Activated CD4-positive, alpha-beta memory T cell treated with anti-CD3 and anti-CD28 coated beads for 36 hours (primary cell): ENCODE measurements around the gene MAP4. TPM values are rescaled to one million over a fixed set of nuclear protein-coding genes. Genes with fewer than 3 reads are reported as not detected.

Experiments used
- CTCF ChIA-PET: fragments of 350-600 bp; sonication (Branson Sonifier 250); formaldehyde crosslinking; loops from one replicate; lab custom pipeline; 2021; ENCODE audit warnings: antibody characterized with exemption, inconsistent platforms; lab: Charles Lee
- POLR2A ChIA-PET: fragments of 350-600 bp; sonication (Branson Sonifier 250); formaldehyde crosslinking; loops from one replicate; lab custom pipeline; 2021; ENCODE audit warnings: antibody characterized with exemption; lab: Charles Lee
- DNase-seq: peaks from one replicate; pipeline ENCODE4 v3.0.0-alpha.2; 2020
- H3K27ac Mint-ChIP-seq: one replicate; pipeline ENCODE4 v1.8.0; 2021; ENCODE audit warnings: mixed read lengths
- H3K27me3 Mint-ChIP-seq: one replicate; pipeline ENCODE4 v1.8.0; 2021; ENCODE audit warnings: mixed read lengths
- H3K36me3 Mint-ChIP-seq: one replicate; pipeline ENCODE4 v1.8.0; 2021; ENCODE audit warnings: mixed read lengths
- H3K4me1 Mint-ChIP-seq: one replicate; pipeline ENCODE4 v1.8.0; 2021; ENCODE audit warnings: low read depth, mixed read lengths
- H3K4me3 Mint-ChIP-seq: one replicate; pipeline ENCODE4 v1.8.0; 2021; ENCODE audit warnings: mild to moderate bottlenecking, mixed read lengths
- H3K9me3 Mint-ChIP-seq: one replicate; pipeline ENCODE4 v1.8.0; 2021; ENCODE audit warnings: mixed read lengths
- intact Hi-C: fragments of 100-400 bp; cut with micrococcal nuclease; formaldehyde crosslinking; loops from one replicate; pipeline ENCODE4 v1.15.1; 2023
- total RNA-seq, 2 experiments: library from RNA; stranded (reverse); gene quantifications; one replicate each; pipeline ENCODE4 v1.2.3, GENCODE V29; 2021

The MAP4 gene
- total RNA-seq, 2 experiments from 2014 or later, result 114 to 116 TPM

DNA sequence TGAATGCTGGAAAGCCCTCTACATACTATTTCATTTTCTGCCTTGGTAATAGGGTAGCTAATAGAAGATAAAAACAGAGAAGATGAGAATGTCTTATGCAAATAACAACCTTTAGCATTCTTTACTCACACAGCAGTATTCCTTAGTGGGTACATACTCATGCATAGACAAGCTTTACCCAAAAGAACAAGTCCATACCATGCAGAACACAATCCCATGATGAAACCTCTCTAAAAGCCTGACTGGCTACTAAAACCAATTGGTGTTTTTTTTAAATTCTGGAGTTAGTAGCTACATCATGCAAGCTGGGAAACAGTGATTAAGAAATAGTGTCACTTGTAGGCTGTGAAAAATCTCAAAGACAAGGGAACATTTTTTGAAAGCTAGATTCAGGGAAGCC, 108.4 kb downstream of the MAP4 start:
- CTCF ChIA-PET, result interaction anchor here (0.6 to 1.3 kb wide), 2 partner anchors 82 to 605 kb away, joined by 3 to 4 read pairs; no protein-coding TSS in a partner anchor

GRCh38 chr3:47902746-47903145, 113.5 kb downstream of the MAP4 start:
- peaks cover 9% of the 10 kb centered on the region for H3K36me3 Mint-ChIP-seq
- ChIA-PET CTCF (interaction anchor here (0.6 to 0.8 kb wide), 2 partner anchors 35 to 249 kb away, joined by 3 to 5 read pairs; no protein-coding TSS in a partner anchor), POLR2A (no interaction called here)
- H3K4me1 Mint-ChIP-seq, result peaks cover 3% of the 10 kb centered on the region
- no peak overlapping the region for H3K4me3 Mint-ChIP-seq
- no peaks in the 10 kb centered on the region for H3K9me3 Mint-ChIP-seq
- H3K27ac Mint-ChIP-seq, result no peak overlapping the region
- H3K27me3 Mint-ChIP-seq, result no peaks in the 10 kb centered on the region
- DNase-seq, result no peak
- intact Hi-C loops, result no loop called here

More for the DNA sequence above, 108.4 kb downstream of the MAP4 start:
- Mint-ChIP-seq H3K9me3 (no peaks in the 10 kb centered on the region), H3K36me3 (peaks cover 44% of the 10 kb centered on the region), H3K4me3 (no peak overlapping the region), H3K4me1 (peaks cover 4% of the 10 kb centered on the region), H3K27me3 (no peaks in the 10 kb centered on the region), H3K27ac (no peak overlapping the region)
- POLR2A ChIA-PET, result no interaction called here
- DNase-seq, result no peak
- intact Hi-C loops, result no loop called here

DNA sequence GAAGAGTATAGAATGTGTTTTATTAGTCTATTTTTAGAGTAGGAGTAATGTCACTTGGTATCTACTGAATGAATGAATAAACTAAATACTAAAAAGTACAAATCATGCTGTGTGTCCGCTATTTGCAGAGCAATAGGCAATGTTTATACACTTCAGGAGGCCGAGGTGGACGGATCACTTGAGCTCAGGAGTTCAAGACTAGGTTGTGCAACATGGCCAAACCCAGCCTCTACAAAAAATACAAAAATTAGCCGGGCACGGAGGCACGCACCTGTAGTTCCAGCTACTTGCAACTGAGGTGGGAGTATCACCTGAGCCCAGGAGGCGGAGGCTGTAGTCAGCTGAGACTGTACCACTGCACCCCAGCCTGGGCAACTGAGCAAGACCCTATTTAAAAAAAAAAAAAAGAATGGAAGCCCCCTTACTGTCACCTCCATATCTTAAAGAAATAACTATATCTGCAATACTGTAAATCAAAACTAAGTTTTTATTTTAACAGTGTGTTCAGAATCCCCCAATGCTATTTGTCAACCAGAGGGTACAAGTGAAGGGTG, 114.9 kb downstream of the MAP4 start:
- no peak overlapping the region for H3K27ac Mint-ChIP-seq
- intact Hi-C loops, result no loop called here
- H3K4me3 Mint-ChIP-seq, result no peak overlapping the region
- no peak for DNase-seq
- ChIA-PET POLR2A (no interaction called here), CTCF (no interaction called here)
- H3K27me3 Mint-ChIP-seq, result no peaks in the 10 kb centered on the region
- peaks cover 3% of the 10 kb centered on the region for H3K4me1 Mint-ChIP-seq
- peaks cover 9% of the 10 kb centered on the region for H3K36me3 Mint-ChIP-seq
- H3K9me3 Mint-ChIP-seq, result no peaks in the 10 kb centered on the region

GRCh38 chr3:47899495-47900108, 116.6 kb downstream of the MAP4 start:
- intact Hi-C loops, result no loop called here
- POLR2A ChIA-PET, result no interaction called here
- H3K4me1 Mint-ChIP-seq, result peaks cover 3% of the 10 kb centered on the region

DNA sequence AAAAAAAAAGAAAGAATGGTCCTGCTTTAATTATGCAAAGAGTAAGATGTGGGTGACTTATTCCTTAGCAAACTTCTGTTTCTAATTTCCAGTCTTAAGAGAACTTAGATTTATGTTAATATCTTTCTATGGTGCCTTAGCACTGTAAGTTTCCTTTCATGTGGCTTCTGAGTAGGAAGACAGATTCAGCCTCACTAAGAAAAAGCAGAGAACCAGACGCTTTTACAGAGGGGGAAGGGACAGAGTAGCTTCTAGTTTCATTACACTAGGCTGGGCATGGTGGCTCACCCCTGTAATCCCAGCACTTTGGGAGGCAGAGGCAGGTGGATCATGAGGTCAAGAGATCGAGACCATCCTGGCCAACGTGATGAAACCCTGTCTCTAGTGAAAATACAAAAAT, 118.3 kb downstream of the MAP4 start:
- H3K4me3 Mint-ChIP-seq, result no peak overlapping the region
- no peak overlapping the region for H3K27ac Mint-ChIP-seq
- no peaks in the 10 kb centered on the region for H3K9me3 Mint-ChIP-seq
- peaks cover 1% of the 10 kb centered on the region for H3K36me3 Mint-ChIP-seq
- peaks cover 3% of the 10 kb centered on the region for H3K4me1 Mint-ChIP-seq
- ChIA-PET POLR2A (no interaction called here), CTCF (no interaction called here)
- intact Hi-C loops, result no loop called here
- DNase-seq, result no peak
- no peaks in the 10 kb centered on the region for H3K27me3 Mint-ChIP-seq

More at GRCh38 chr3:47899495-47900108, 116.6 kb downstream of the MAP4 start:
- H3K27me3 Mint-ChIP-seq, result no peaks in the 10 kb centered on the region
- peaks cover 2% of the 10 kb centered on the region for H3K36me3 Mint-ChIP-seq
- no peak overlapping the region for H3K27ac Mint-ChIP-seq
- DNase-seq, result no peak
- no peaks in the 10 kb centered on the region for H3K9me3 Mint-ChIP-seq
- CTCF ChIA-PET, result interaction anchor here (1.3 kb wide), 1 partner anchor 252 kb away, joined by 3 read pairs; no protein-coding TSS in a partner anchor
- H3K4me3 Mint-ChIP-seq, result no peak overlapping the region

DNA sequence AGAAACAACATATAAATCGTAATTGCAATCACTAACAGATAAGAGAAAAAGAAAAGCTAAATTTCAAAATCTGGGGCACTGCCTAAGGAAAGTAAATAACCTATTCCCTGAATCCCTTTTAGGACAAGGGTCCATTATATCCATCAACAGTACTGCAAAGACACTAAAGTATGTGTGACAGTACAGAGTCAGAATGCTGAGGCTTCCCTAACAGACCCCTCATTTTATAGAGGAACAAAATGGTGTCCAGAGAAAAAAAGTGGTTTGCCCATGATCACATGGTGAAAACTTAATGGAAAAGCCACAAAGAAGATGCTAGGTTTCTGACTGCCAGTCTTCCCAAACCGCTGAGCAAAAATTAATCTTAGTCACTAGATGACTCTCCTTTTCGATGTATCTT, 119.5 kb downstream of the MAP4 start:
- Mint-ChIP-seq H3K4me3 (no peak overlapping the region), H3K4me1 (peaks cover 3% of the 10 kb centered on the region), H3K36me3 (peaks cover 2% of the 10 kb centered on the region), H3K27me3 (no peaks in the 10 kb centered on the region), H3K27ac (no peak overlapping the region), H3K9me3 (no peaks in the 10 kb centered on the region)
- no peak for DNase-seq
- ChIA-PET CTCF (no interaction called here), POLR2A (no interaction called here)
- intact Hi-C loops, result no loop called here

DNA sequence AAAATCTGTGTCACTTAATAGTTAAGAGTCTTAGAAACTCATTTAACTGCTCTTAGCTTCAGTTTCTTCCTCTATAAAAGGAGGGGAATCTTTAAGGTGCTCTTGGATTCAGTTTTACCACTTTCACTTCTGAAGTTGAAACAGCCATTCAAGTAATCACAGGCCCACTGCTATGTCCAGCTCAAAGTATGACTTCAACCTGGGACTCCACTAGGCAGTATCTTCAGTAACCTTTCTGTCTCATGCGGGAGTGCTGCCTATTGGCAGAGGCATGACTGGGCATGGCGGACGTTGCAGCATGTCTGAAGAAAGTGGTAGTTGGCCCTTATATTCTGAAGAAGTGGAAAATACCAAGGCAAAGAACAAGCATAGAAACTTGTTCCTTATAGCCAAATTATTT, 121.0 kb downstream of the MAP4 start:
- no peak overlapping the region for H3K4me3 Mint-ChIP-seq
- H3K36me3 Mint-ChIP-seq, result peaks cover 8% of the 10 kb centered on the region
- DNase-seq, result no peak
- no peak overlapping the region for H3K27ac Mint-ChIP-seq
- intact Hi-C loops, result no loop called here
- POLR2A ChIA-PET, result no interaction called here
- H3K4me1 Mint-ChIP-seq, result peaks cover 3% of the 10 kb centered on the region
- no peaks in the 10 kb centered on the region for H3K27me3 Mint-ChIP-seq
- H3K9me3 Mint-ChIP-seq, result no peaks in the 10 kb centered on the region
- CTCF ChIA-PET, result no interaction called here

DNA sequence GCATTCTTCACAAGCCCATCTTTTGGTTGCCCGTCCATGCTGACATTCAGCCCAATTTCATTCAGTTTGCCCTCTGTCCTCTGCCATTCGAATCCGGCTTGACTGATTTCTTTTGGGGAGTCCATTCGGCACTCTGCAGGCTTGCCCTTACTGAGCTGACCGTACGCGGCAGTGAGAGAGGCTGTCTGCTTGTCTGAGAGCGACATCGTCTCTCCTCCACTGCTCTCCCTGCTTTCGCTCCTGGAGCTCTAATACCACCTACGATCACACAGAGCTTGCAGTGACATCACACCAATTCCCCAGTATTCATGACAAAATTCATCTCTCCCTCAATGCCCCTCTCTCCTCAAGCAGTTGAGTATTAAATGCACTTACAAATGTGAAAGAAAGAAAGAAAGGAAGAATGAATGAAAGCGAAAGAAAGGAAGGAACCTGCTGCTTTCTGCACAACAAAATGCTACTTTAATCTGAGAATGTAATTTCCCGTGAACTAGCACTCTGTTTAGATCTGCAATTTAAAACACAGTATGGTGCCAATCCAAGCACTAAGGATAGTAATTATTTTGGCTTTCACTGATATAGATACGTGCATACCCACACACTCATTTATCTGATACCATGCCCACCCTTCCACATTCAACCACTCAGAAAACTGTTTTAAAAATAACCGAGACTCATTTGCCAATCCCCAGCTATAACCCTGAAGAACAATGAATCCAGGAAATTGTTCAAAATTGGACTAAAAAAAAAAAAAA, 123.8 kb downstream of the MAP4 start:
- Mint-ChIP-seq H3K4me1 (no peaks in the 10 kb centered on the region), H3K9me3 (no peaks in the 10 kb centered on the region), H3K36me3 (peaks cover 8% of the 10 kb centered on the region), H3K4me3 (no peak overlapping the region), H3K27ac (no peak overlapping the region), H3K27me3 (no peaks in the 10 kb centered on the region)
- POLR2A ChIA-PET, result no interaction called here
- intact Hi-C loops, result no loop called here
- CTCF ChIA-PET, result interaction anchor here (0.6 to 0.9 kb wide), 3 partner anchors 98 to 232 kb away, joined by 3 read pairs; no protein-coding TSS in a partner anchor
- DNase-seq, result no peak

GRCh38 chr3:47891613-47892005, 124.6 kb downstream of the MAP4 start:
- no peak overlapping the region for H3K27ac Mint-ChIP-seq
- no peak overlapping the region for H3K4me3 Mint-ChIP-seq

GRCh38 chr3:47890828-47891612, 125.2 kb downstream of the MAP4 start:
- intact Hi-C loops, result no loop called here

More at GRCh38 chr3:47891613-47892005, 124.6 kb downstream of the MAP4 start:
- ChIA-PET CTCF (interaction anchor here (0.9 kb wide), 1 partner anchor 99 kb away, joined by 3 read pairs; no protein-coding TSS in a partner anchor), POLR2A (no interaction called here)
- H3K27me3 Mint-ChIP-seq, result no peaks in the 10 kb centered on the region
- no peaks in the 10 kb centered on the region for H3K4me1 Mint-ChIP-seq
- H3K9me3 Mint-ChIP-seq, result no peaks in the 10 kb centered on the region
- no peak for DNase-seq
- H3K36me3 Mint-ChIP-seq, result peaks cover 9% of the 10 kb centered on the region
- intact Hi-C loops, result no loop called here

DNA sequence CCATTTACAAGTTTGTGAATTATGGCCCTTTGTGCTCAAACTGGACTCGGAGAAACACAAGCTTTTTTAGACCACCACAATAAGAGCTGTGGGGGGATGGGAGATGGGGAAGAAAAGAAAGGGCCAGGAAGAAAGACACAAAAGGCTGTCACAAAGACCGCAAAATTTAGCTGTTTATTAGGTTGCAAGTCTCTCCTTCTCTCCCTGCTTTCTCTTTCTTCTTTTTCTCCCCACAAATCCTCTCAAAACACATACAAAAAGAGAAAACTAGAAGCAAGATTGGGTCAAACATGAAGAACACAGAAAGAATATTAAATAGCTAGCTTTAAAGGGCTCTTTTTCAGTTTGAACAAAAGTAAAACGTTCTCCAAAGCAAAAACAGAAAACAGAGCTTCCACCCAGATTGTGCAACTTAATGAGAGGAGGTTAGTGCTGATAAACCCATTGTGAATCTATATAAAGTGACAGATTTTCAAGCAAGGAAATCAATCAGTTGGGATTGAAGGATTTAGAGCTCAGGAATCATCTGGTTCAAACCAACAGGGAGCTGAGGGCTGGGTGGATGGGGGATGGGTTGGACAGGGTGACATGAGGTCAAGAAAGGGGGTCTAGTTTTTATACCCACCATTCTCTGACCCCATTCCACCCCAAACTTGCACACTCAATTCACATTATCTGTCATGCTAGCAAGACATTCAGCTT, 125.9 kb downstream of the MAP4 start:
- Mint-ChIP-seq H3K27ac (no peak overlapping the region), H3K9me3 (no peaks in the 10 kb centered on the region), H3K4me3 (no peak overlapping the region), H3K4me1 (no peaks in the 10 kb centered on the region), H3K36me3 (peaks cover 13% of the 10 kb centered on the region), H3K27me3 (no peaks in the 10 kb centered on the region)
- intact Hi-C loops, result no loop called here
- ChIA-PET CTCF (interaction anchor here (0.6 to 1.3 kb wide), 3 partner anchors 23 to 125 kb away, joined by 3 to 4 read pairs (median 4); no protein-coding TSS in a partner anchor), POLR2A (no interaction called here)
- DNase-seq, result no peak

More at GRCh38 chr3:47890828-47891612, 125.2 kb downstream of the MAP4 start:
- H3K27ac Mint-ChIP-seq, result no peak overlapping the region
- no peaks in the 10 kb centered on the region for H3K27me3 Mint-ChIP-seq
- peaks cover 10% of the 10 kb centered on the region for H3K36me3 Mint-ChIP-seq
- ChIA-PET CTCF (interaction anchor here (1.2 to 1.3 kb wide), 2 partner anchors 24 to 99 kb away, joined by 3 to 4 read pairs; no protein-coding TSS in a partner anchor), POLR2A (no interaction called here)
- H3K9me3 Mint-ChIP-seq, result no peaks in the 10 kb centered on the region
- no peak for DNase-seq
- no peak overlapping the region for H3K4me3 Mint-ChIP-seq
- no peaks in the 10 kb centered on the region for H3K4me1 Mint-ChIP-seq
